Keratinocyte (primary cell): ENCODE measurements around the gene FAT1. TPM values are rescaled to one million over a fixed set of nuclear protein-coding genes. Genes with fewer than 3 reads are reported as not detected.

Experiments used
- DNase-seq: peaks from one replicate; pipeline ENCODE4 v3.0.0-alpha.2; 2011; ENCODE audit warnings: low read depth, missing footprints, low spot score
- FAIRE-seq: peaks from 2 replicates; lab custom pipeline; 2011; peaks lifted over from hg19 to GRCh38; lab: Jason Lieb, UNC
- H2AFZ ChIP-seq: 2 replicates; pipeline ENCODE4 v1.6.0; 2012; ENCODE audit warnings: low read length, control low read depth, inconsistent platforms; ENCODE audit not compliant: control insufficient read depth
- H3K27ac ChIP-seq: 2 replicates; pipeline ENCODE4 v1.5.1; 2011; ENCODE audit warnings: low read length; ENCODE audit not compliant: control insufficient read depth, insufficient read depth
- H3K27me3 ChIP-seq: 3 replicates; pipeline ENCODE4 v1.6.0; 2011; ENCODE audit warnings: low read length; ENCODE audit not compliant: control insufficient read depth, insufficient read depth; ENCODE audit errors: extremely low read depth
- H3K36me3 ChIP-seq, 2 experiments: 2 replicates in 1 of 2; 3 replicates in 1 of 2; pipeline ENCODE4 v1.5.1; 2011; ENCODE audit warnings: low read length in 2 of 2, mild to moderate bottlenecking in 1 of 2; ENCODE audit not compliant: control insufficient read depth in 2 of 2, insufficient read depth in 2 of 2; ENCODE audit errors: extremely low read depth in 1 of 2
- H3K4me1 ChIP-seq: 3 replicates; pipeline ENCODE4 v1.5.1; 2011; ENCODE audit warnings: low read length; ENCODE audit not compliant: control insufficient read depth, insufficient read depth; ENCODE audit errors: extremely low read depth
- H3K4me2 ChIP-seq: 3 replicates; pipeline ENCODE4 v1.6.0; 2011; ENCODE audit warnings: low read depth, low read length; ENCODE audit not compliant: control insufficient read depth, insufficient read depth; ENCODE audit errors: extremely low read depth
- H3K4me3 ChIP-seq, 3 experiments: fragments of 200-600 bp in 1 of 3; sonication (generic) in 1 of 3; 2 replicates in 2 of 3; 3 replicates in 1 of 3; pipeline ENCODE4 v1.5.1; 2011 to 2016; ENCODE audit warnings: low read length in 3 of 3, mild to moderate bottlenecking in 3 of 3, control low read depth in 2 of 3, inconsistent platforms in 1 of 3, low read depth in 1 of 3, mixed read lengths in 1 of 3, mixed run types in 1 of 3, moderate library complexity in 1 of 3; ENCODE audit not compliant: control insufficient read depth in 2 of 3, insufficient read depth in 2 of 3; ENCODE audit errors: extremely low read depth in 1 of 3
- H3K79me2 ChIP-seq: 2 replicates; pipeline ENCODE4 v1.6.0; 2012; ENCODE audit warnings: low read length; ENCODE audit not compliant: control insufficient read depth, insufficient read depth
- H3K9ac ChIP-seq: 3 replicates; pipeline ENCODE4 v1.6.0; 2011; ENCODE audit warnings: low read length; ENCODE audit not compliant: control insufficient read depth, insufficient read depth; ENCODE audit errors: extremely low read depth
- H3K9me1 ChIP-seq: 3 replicates; pipeline ENCODE4 v1.6.0; 2011; ENCODE audit warnings: low read length; ENCODE audit not compliant: control insufficient read depth, insufficient read depth; ENCODE audit errors: extremely low read depth
- H3K9me3 ChIP-seq: 2 replicates; pipeline ENCODE4 v1.5.1; 2012; ENCODE audit warnings: low read depth, low read length; ENCODE audit not compliant: control insufficient read depth
- H4K20me1 ChIP-seq: 3 replicates; pipeline ENCODE4 v1.6.0; 2011; ENCODE audit warnings: low read length; ENCODE audit not compliant: control insufficient read depth, insufficient read depth; ENCODE audit errors: extremely low read depth
- EZH2 ChIP-seq: IDR thresholded peaks from one replicate; pipeline ENCODE4 v1.6.1; 2012; ENCODE audit warnings: inconsistent platforms, mild to moderate bottlenecking, low read length, moderate library complexity
- dilution Hi-C: fragments of 300-500 bp; cut with MboI; formaldehyde crosslinking; loops from one replicate; pipeline ENCODE4 v1.7.0; 2020; ENCODE audit warnings: low sequenced_read_pairs; ENCODE audit not compliant: extremely low pct_ligation_motif_present
- polyA plus RNA-seq, 5 experiments: library from polyadenylated mRNA; depleted of rRNA in 3 of 5; stranded (reverse) in 3 of 5; stranded (forward) in 1 of 5; unstranded in 1 of 5; fragments of >200 nt; gene quantifications; 1 replicate in 1 of 5; 2 replicates in 3 of 5; 3 replicates in 1 of 5; pipeline versions ENCODE4 v1.2.1 to v1.2.3, GENCODE V29; 2011 to 2012; ENCODE audit warnings: missing spikeins in 2 of 5, low read depth in 1 of 5, low replicate concordance in 1 of 5
- TF ChIP-seq, protein P1 (sequence below), 3 experiments: IDR thresholded peaks in 1 of 3; conservative IDR thresholded peaks in 1 of 3; optimal IDR thresholded peaks in 1 of 3; 2 replicates in 2 of 3; 3 replicates in 1 of 3; pipeline versions ENCODE3 to v1.5.1; 2011; ENCODE audit warnings: low read length in 3 of 3, mild to moderate bottlenecking in 3 of 3, moderate library complexity in 2 of 3, control low read depth in 1 of 3, inconsistent platforms in 1 of 3; ENCODE audit not compliant: insufficient read depth in 2 of 3; ENCODE audit errors: extremely low read depth in 1 of 3

Gene FAT1
- polyA plus RNA-seq, 1 donor (not counting 4 experiments of a cell fraction or from before 2014, with no cell fraction given): 329 TPM

GRCh38 chr4:186651181-186651603 lies 72.5 kb downstream of the FAT1 start:
- no peak for DNase-seq
- H3K9ac ChIP-seq: no peak overlapping the region
- peaks cover 17% of the 10 kb centered on the region for H4K20me1 ChIP-seq
- H3K79me2 ChIP-seq: peaks cover 94% of the 10 kb centered on the region
- no peaks in the 10 kb centered on the region for H3K27me3 ChIP-seq
- no peak overlapping the region for H3K27ac ChIP-seq
- dilution Hi-C loops: no loop called here
- H3K4me1 ChIP-seq: no peaks in the 10 kb centered on the region
- TF ChIP-seq EZH2: no peak
- TF ChIP-seq, protein P1, sequence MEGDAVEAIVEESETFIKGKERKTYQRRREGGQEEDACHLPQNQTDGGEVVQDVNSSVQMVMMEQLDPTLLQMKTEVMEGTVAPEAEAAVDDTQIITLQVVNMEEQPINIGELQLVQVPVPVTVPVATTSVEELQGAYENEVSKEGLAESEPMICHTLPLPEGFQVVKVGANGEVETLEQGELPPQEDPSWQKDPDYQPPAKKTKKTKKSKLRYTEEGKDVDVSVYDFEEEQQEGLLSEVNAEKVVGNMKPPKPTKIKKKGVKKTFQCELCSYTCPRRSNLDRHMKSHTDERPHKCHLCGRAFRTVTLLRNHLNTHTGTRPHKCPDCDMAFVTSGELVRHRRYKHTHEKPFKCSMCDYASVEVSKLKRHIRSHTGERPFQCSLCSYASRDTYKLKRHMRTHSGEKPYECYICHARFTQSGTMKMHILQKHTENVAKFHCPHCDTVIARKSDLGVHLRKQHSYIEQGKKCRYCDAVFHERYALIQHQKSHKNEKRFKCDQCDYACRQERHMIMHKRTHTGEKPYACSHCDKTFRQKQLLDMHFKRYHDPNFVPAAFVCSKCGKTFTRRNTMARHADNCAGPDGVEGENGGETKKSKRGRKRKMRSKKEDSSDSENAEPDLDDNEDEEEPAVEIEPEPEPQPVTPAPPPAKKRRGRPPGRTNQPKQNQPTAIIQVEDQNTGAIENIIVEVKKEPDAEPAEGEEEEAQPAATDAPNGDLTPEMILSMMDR (optimal IDR thresholded peaks at IDR 0.05 in 1 of 3, IDR thresholded peaks at IDR 0.05 in 1 of 3, conservative IDR thresholded peaks at IDR 0.05 in 1 of 3; ENCODE audit: extremely low read depth in 1 of 3, insufficient read depth in 2 of 3, low read length in 3 of 3): no peak
- H3K4me3 ChIP-seq: no peak overlapping the region
- FAIRE-seq: no peak
- no peak overlapping the region for H2AFZ ChIP-seq
- H3K36me3 ChIP-seq: peaks cover 25 to 29% of the 10 kb centered on the region in 2 experiments
- H3K4me2 ChIP-seq: no peak overlapping the region
- H3K9me1 ChIP-seq: peaks cover 8% of the 10 kb centered on the region
- H3K9me3 ChIP-seq: no peaks in the 10 kb centered on the region

- H3K9me1 ChIP-seq: peaks cover 8% of the 10 kb centered on the region
- H3K9ac ChIP-seq: no peak overlapping the region
- no peak for TF ChIP-seq EZH2
- TF ChIP-seq, protein P1 (optimal IDR thresholded peaks at IDR 0.05 in 1 of 3, IDR thresholded peaks at IDR 0.05 in 1 of 3, conservative IDR thresholded peaks at IDR 0.05 in 1 of 3; ENCODE audit: extremely low read depth in 1 of 3, insufficient read depth in 2 of 3, low read length in 3 of 3): no peak
- FAIRE-seq (no peak), DNase-seq (no peak)
- no peak overlapping the region for H3K4me2 ChIP-seq
- peaks cover 11% of the 10 kb centered on the region for H4K20me1 ChIP-seq
- H3K27ac ChIP-seq: no peak overlapping the region
- H3K79me2 ChIP-seq: peaks cover 93% of the 10 kb centered on the region
- no peaks in the 10 kb centered on the region for H3K4me1 ChIP-seq
- H3K27me3 ChIP-seq: no peaks in the 10 kb centered on the region
- peaks cover 19 to 25% of the 10 kb centered on the region in 2 experiments for H3K36me3 ChIP-seq
- no peaks in the 10 kb centered on the region for H3K9me3 ChIP-seq
- no peak overlapping the region for H2AFZ ChIP-seq
- H3K4me3 ChIP-seq: no peak overlapping the region
- dilution Hi-C loops: no loop called here
Observed at GRCh38 chr4:186650401-186651180, 73.1 kb downstream of the FAT1 start.
